ENCODE results near the gene MBD4.

Gene MBD4

DNA sequence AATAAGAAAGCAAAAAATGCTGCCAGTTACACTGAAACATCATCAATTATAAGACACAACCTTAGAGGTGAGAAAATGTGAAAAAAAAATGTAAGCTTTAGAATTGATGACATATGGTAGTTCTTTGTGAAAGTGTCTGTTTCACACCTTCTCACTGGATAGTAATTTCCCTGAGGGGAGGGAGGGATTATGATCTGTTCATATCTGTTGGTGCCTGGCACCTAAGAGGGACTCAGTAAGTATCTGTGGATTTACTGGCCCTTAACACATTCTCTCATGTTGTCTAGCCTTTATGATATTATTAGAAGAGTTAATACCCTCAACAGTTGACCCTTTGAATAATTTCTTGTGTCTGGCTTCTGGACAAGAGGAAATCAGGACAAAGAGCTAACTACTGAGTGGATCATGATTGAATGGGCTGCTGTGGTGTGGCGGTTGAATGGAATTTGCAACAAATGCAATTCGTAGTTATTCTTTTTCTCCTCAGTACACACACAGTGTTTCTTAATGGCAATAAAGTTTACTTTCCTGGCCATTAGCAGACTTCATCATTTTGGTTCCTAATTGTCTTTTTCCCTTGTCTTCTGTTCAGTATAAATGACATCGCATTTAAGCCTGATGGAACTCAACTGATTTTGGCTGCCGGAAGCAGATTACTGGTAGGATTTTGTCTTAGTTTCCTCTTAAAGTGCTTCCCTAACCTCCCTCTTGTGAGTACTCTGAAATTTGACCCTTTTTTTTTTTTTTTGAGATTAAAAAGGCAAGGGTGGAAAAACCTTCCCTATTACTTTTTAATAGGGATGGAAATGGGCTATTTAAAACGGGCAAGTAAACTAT lies 9.7 kb upstream of the MBD4 start:
- Histone ChIP-seq H3K4me3 (IDR thresholded peaks at IDR 0.05; ENCODE audit: insufficient read depth, low read depth, low read length) (no peak overlapping the region), H3K36me3 (ENCODE audit: insufficient read depth) (no peaks in the 10 kb centered on the region), H3K4me2 (no peak overlapping the region), H3K27me3 (ENCODE audit: insufficient read depth, low read depth) (no peaks in the 10 kb centered on the region), H3K4me1 (ENCODE audit: low read depth, poor library complexity, severe bottlenecking) (no peaks in the 10 kb centered on the region), H2AFZ (ENCODE audit: low read depth) (no peak overlapping the region), H3K9ac (no peak overlapping the region), H3K27ac (no peak overlapping the region), H4K20me1 (ENCODE audit: insufficient read depth) (no peaks in the 10 kb centered on the region), H3K79me2 (ENCODE audit: insufficient read depth, low read depth) (no peaks in the 10 kb centered on the region)
- TF ChIP-seq, protein P1, sequence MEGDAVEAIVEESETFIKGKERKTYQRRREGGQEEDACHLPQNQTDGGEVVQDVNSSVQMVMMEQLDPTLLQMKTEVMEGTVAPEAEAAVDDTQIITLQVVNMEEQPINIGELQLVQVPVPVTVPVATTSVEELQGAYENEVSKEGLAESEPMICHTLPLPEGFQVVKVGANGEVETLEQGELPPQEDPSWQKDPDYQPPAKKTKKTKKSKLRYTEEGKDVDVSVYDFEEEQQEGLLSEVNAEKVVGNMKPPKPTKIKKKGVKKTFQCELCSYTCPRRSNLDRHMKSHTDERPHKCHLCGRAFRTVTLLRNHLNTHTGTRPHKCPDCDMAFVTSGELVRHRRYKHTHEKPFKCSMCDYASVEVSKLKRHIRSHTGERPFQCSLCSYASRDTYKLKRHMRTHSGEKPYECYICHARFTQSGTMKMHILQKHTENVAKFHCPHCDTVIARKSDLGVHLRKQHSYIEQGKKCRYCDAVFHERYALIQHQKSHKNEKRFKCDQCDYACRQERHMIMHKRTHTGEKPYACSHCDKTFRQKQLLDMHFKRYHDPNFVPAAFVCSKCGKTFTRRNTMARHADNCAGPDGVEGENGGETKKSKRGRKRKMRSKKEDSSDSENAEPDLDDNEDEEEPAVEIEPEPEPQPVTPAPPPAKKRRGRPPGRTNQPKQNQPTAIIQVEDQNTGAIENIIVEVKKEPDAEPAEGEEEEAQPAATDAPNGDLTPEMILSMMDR (conservative IDR thresholded peaks at IDR 0.05; ENCODE audit: low read depth, low read length), result no peak

DNA sequence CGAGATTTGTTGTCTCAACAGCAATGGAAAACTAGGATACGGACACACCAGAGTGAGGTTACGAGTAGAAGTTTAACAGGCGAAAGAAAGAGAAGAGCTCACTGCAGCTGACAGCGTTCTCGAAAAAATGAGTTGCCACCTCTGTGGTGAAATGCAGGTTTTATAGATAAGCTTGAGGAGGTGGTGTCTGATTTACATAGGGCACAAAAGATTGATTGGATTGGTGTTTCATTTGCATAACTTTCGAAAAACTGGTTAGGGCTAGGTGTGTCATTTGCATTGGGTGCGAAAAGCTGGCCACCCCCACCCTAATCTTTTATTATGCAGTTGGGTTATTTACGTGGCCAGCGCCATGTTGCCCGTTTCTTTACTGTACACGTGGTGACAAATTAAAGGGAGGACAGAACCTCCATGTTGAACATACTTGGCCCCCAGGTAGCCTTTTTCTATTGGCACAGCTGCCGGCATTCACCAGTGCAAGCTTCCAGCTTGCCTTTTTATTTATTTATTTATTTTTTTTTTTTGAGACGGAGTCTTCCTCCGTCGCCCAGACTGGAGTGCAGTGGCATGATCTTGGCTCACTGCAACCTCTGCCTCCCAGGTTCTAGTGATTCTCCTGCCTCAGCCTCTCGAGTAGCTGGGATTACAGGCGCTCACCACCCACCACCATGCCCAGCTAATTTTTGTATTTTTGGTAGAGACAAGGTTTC lies 8.6 kb upstream of the MBD4 start:
- Histone ChIP-seq H3K4me2 (no peak overlapping the region), H3K27me3 (ENCODE audit: insufficient read depth, low read depth) (no peaks in the 10 kb centered on the region), H3K4me3 (IDR thresholded peaks at IDR 0.05; ENCODE audit: insufficient read depth, low read depth, low read length) (no peak overlapping the region), H3K9ac (no peak overlapping the region), H3K4me1 (ENCODE audit: low read depth, poor library complexity, severe bottlenecking) (no peaks in the 10 kb centered on the region), H3K27ac (no peak overlapping the region), H3K36me3 (ENCODE audit: insufficient read depth) (no peaks in the 10 kb centered on the region), H3K79me2 (ENCODE audit: insufficient read depth, low read depth) (no peaks in the 10 kb centered on the region), H4K20me1 (ENCODE audit: insufficient read depth) (no peaks in the 10 kb centered on the region), H2AFZ (ENCODE audit: low read depth) (no peak overlapping the region)
- TF ChIP-seq, protein P1 (conservative IDR thresholded peaks at IDR 0.05; ENCODE audit: low read depth, low read length), result no peak

DNA sequence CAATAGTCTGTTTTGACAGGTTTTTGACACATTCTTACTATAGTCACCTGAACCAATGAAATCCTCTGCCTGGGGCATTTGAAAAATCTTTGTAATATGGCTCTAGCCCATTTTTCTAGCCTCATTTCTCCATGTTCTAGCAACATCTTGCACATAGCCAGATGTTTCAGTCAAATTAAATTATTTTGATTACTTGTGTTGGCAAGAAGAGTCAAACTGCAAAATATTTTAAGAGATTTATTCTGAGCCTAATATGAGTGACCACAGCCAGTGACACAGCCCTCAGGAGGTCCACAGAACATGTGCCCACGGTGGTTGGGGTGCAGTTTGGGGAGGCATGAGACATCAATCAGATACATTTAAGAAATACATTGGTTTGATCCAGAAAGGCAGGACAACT lies 7.2 kb upstream of the MBD4 start:
- Histone ChIP-seq H3K4me2 (no peak overlapping the region), H3K9ac (no peak overlapping the region), H3K27me3 (ENCODE audit: insufficient read depth, low read depth) (no peaks in the 10 kb centered on the region), H2AFZ (ENCODE audit: low read depth) (no peak overlapping the region), H3K36me3 (ENCODE audit: insufficient read depth) (no peaks in the 10 kb centered on the region), H3K4me1 (ENCODE audit: low read depth, poor library complexity, severe bottlenecking) (peaks cover 2% of the 10 kb centered on the region), H3K27ac (no peak overlapping the region), H3K79me2 (ENCODE audit: insufficient read depth, low read depth) (peaks cover 4% of the 10 kb centered on the region; the same call in 1 of the 2 replicates), H4K20me1 (ENCODE audit: insufficient read depth) (no peaks in the 10 kb centered on the region), H3K4me3 (IDR thresholded peaks at IDR 0.05; ENCODE audit: insufficient read depth, low read depth, low read length) (no peak overlapping the region)
- TF ChIP-seq, protein P1 (conservative IDR thresholded peaks at IDR 0.05; ENCODE audit: low read depth, low read length), result no peak

DNA sequence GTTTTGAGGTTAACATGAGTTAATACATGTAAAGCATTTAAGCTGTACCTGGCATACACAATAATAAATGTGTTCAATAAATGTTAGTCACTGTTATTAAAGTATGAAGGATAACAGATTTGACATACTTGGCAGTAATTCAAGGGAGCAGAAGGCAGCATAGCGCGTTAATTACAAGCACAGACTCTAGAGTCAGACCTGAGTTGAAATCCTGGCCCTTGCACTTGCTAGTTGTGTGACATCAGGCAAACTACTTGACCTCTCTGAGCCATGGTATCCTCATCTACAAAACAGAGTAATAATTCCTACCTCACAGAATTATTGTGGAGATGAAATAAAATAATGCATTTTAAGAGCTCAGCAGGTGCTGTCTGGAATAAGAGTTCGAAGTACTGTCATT lies 5.7 kb upstream of the MBD4 start:
- no peak overlapping the region for H3K9ac ChIP-seq
- H3K4me3 ChIP-seq (IDR thresholded peaks at IDR 0.05; ENCODE audit: insufficient read depth, low read depth, low read length), result no peak overlapping the region
- no peak overlapping the region for H2AFZ ChIP-seq (ENCODE audit: low read depth)
- no peak overlapping the region for H3K4me2 ChIP-seq
- peaks cover 9% of the 10 kb centered on the region; the same call in 1 of the 2 replicates for H3K79me2 ChIP-seq (ENCODE audit: insufficient read depth, low read depth)
- H3K36me3 ChIP-seq (ENCODE audit: insufficient read depth), result no peaks in the 10 kb centered on the region
- TF ChIP-seq, protein P1 (conservative IDR thresholded peaks at IDR 0.05; ENCODE audit: low read depth, low read length), result no peak
- no peaks in the 10 kb centered on the region for H3K27me3 ChIP-seq (ENCODE audit: insufficient read depth, low read depth)
- H4K20me1 ChIP-seq (ENCODE audit: insufficient read depth), result no peaks in the 10 kb centered on the region
- no peak overlapping the region for H3K27ac ChIP-seq
- peaks cover 13% of the 10 kb centered on the region for H3K4me1 ChIP-seq (ENCODE audit: low read depth, poor library complexity, severe bottlenecking)

Measured in KMS-11 (cell line).